GM21619 (cell line): Measurements from ENCODE around the gene MYO1D.
"Not testable (repeated sequence)": the region's sequence is repeated elsewhere in the genome, so short reads cannot be mapped to it uniquely, and the experiment has no call there.

Experiments
- ATAC-seq: cut with Tn5 transposase; IDR thresholded peaks from one replicate; pipeline ENCODE4 v1.9.1; 2021; ENCODE audit not compliant: unreplicated experiment

The MYO1D gene

DNA sequence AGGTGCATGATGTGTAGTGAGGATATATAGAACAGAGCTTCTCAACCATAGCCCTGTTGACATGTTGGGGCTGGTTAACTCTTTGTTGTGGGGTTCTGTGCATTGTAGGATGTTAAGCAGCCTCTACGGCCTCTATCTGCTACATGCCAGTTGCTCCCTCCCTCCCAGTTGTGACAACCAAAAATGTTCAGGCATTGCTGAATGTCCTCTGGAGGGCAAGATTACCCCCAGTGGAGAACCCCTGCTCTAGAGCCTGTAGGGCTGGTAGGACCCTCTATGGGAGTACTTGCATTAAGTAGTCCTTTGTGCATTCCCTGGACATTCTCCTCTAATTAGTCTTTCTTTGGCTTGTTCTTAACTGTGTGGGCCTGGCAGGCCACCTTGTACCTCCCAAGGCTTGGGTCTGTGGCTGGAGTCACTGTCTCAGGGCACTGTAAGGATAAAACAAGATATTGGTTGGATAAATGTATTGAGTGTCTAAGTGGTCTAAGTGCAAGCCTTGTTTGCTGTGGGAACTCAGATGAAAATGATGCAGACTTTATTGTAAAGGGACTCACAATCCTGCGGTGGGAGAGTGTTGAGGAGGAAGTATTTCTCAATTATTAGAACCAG lies 19.8 kb upstream of the MYO1D start:
- no peak for ATAC-seq

DNA sequence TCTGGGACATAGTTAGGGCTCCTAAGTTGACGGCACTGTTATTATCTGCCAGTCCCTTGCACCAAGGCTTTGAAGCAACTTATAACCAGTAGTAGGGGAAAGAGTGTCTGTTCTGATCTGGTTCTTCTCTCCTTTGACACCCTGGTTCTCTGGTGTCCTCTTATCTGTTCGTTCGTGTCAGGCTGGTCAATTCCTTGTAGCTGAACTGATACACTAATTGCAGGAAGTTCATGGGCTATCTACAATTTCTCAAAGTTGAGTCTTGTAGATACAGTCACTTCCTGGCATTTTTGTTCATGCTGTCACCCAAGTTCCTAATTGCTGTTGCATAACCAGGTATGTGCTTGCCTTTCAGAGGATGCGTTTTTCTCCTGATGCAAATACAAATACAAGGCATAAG lies 17.3 kb upstream of the MYO1D start:
- ATAC-seq: no peak

- not testable (repeated sequence) for ATAC-seq
These were observed 10.5 kb upstream of the MYO1D start for GRCh38 chr17:32887410-32887809.

GRCh38 chr17:32886951-32887350 lies 10.0 kb upstream of the MYO1D start:
- not testable (repeated sequence) for ATAC-seq

- ATAC-seq: no peak
These were observed 5.8 kb upstream of the MYO1D start for GRCh38 chr17:32882734-32883133.

GRCh38 chr17:32882029-32882428 lies 5.1 kb upstream of the MYO1D start:
- ATAC-seq: no peak

DNA sequence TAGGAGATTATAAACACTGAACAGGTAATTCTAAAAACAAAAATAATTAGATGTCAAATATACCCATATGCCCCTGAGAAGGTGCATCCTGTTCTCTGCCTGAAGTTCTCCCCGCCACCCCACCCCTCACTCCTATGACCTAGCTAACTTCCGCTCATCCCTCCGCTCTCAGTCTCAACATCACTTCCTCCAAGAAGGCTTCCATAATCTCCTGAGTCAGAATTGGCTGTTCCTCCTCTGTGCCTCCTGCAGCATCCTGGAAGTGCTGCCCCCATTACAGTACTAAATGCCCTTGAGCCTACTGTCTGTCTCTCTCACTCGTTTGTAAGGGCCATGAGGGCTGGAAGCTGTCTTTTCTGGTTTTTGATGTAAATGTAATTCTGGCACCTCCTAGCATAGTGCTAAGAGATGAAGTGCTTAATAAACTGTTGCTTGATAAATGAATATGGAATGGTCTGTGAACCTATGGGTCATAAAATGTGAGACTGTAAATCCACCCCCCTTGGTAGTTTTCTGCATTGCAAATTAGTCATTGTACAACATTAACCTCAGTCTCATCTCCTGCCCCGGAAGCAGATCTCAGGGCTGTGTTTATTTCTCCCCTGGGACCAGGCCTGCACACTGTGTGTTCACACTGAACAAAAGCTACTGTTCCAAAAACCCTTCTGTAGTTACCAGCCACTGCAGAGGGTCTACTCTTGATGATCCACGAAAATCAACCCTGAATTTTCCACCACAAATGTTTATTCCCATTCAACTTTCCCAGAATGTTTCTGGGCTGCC lies 3.9 kb upstream of the MYO1D start:
- no peak for ATAC-seq

- no peak for ATAC-seq
These were observed 2.2 kb upstream of the MYO1D start for GRCh38 chr17:32879134-32879533.

DNA sequence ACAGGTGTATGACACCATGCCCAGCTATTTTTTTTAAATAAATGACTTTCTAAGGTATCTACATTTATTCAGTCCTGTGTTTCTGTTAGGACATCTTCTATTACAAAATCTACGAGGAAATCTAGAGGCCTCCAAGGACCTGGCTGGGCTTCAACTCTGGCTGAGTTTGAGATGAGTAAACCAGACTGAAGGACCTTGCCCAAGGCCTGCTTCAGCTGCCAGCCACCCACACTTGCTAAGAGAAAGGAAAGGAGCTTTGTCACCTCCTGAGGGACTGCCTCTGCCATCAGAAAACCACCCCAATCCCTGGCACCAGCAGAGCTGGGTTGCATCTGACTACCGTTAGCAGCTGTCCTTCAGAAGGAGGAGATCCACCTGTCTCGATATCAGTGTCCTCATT lies 1.3 kb upstream of the MYO1D start:
- ATAC-seq: no peak

- ATAC-seq: peak; percentile 73
These were observed 340 bp upstream of the MYO1D start for GRCh38 chr17:32877164-32877764.

GRCh38 chr17:32875923-32876416 lies 954 bp downstream of the MYO1D start:
- ATAC-seq: no peak

- no peak for ATAC-seq
These were observed 1.6 kb downstream of the MYO1D start for GRCh38 chr17:32875230-32875917.

DNA sequence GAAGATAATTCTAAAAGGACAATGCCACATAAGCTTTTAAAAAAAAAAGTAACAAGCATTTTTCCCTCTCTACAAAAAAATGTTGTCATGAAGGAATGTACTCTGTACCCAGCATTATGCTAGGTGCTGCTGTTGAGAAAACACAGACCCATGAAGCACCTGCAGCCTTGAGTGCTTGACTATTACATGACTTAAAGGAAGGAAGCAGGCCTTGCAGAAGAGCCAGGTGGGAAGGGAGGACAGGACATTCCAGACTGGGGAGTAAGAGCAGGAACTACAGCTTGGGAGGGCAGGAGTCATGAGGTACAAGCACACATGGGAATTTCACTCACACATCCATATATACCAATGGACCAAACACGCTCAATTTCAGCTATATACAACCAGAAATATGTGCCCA lies 3.8 kb downstream of the MYO1D start:
- no peak for ATAC-seq

DNA sequence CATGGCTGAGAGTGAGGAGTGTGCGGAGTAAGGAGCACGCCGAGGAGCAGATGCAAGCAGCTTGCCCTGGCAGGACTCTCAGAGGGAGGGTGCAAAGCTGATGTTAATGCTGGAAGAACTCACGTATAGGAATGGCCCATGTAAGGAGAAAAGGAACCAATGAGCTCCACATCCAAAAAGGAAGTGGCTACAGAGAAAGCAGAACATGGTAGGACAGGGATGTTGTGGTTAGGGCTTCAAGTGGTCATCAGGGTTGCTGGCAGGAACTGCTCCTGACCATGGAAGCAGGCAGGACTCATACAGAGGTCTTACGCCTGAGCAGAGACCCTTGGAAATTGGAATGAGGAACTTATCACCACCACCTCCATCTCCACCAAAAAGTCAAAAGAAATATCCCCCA lies 5.2 kb downstream of the MYO1D start:
- no peak for ATAC-seq

- ATAC-seq: no peak
These were observed 6.0 kb downstream of the MYO1D start for GRCh38 chr17:32870969-32871368.

DNA sequence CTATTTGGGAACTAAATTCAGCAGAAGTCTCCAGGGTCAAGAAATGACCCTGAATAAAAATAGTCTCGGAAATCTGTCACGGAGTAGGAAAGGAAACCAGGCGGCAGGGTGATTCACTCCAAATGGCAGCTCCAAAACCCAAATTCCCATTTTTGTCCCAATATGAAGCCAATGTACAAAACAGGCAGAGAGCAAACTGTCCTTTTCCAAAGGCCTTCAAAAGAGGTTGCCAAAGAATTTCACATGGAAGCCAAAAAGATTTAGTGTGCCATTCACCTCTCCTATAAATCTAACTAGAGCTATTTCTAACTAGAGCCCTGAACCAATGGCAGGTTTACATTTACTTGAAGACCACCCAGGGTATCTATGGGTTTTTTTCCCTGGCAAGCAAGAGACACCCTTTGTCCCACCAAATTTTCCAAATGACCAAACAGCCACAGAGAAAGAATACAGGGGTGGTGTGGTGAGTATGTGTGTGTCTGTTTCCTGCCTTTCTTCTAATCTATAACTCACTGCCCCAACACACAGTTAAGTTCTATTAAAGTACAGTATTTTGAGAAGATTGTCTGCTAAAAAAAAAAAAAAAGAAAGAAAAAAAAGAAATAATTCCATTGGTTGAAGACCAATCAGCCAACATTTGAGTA lies 6.8 kb downstream of the MYO1D start:
- no peak for ATAC-seq

DNA sequence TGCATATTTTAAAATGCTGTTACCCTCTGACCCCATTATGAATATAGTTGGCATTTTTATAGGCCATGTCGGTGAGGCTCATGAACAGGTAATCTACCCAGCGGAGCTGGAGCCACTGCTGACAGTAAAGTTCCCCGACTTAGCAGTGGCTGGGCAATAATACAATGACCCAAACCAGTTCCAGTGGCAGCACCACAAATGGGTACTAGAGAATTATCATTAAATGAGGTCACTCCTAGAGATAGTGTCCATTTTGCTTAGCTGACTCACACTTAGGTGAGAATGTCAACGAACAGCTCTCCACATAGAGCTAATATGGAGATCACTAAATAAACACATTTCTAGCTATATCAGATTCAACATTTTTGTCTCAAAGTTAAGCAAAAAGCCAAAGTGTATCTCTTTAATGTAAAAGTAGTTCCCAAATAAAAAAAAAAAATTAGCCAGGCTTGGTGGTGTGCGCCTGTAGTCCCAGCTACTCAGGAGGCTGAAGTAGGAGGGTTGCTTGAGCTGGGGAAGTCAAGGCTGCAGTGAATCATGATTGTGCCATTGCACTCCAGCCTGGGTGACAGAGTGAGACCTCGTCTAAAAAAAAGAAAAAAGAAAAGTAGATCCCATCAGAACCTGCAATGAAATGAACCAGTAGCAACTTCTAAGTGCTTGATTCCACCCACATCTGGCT lies 7.4 kb downstream of the MYO1D start:
- ATAC-seq: no peak

GRCh38 chr17:32865141-32865540 lies 11.8 kb downstream of the MYO1D start:
- ATAC-seq: no peak

GRCh38 chr17:32863559-32863958 lies 13.4 kb downstream of the MYO1D start:
- no peak for ATAC-seq

- ATAC-seq: no peak
These were observed 14.0 kb downstream of the MYO1D start for GRCh38 chr17:32862940-32863339.

DNA sequence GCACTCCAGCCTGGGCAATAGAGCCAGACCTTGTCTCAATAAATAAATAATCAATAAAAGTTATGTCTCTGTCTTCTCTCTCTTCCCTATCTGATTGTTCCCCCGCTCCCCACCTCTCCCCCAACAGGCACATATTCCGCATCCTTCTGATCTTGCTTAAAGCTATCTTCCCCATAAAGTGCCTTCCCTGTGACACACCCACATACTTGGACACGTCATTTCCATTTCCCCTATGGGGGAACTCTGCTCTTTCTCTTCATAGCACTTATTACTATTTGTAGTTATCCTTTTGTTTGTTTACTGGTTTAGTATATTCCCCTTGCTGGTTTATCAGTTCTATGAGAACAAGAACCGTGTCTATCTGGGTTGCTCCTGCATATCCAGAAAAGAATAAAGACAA lies 14.9 kb downstream of the MYO1D start:
- ATAC-seq: no peak
